ENCODE results near the gene MATCAP1. TPM values are rescaled to one million over a fixed set of nuclear protein-coding genes. Genes with fewer than 3 reads are reported as not detected.

Gene MATCAP1
- total RNA-seq, 1 experiment from 2014 or later = 33.9 TPM

- CTCF ChIA-PET = no interaction called here
- POLR2A ChIA-PET (ENCODE audit: low non-redundant PET) = no interaction called here
- DNase-seq (ENCODE audit: low spot score) = no peak
These were observed 55.3 kb downstream of the MATCAP1 start for GRCh38 chr16:67128417-67128816.

More at GRCh38 chr16:67128417-67128816, 55.3 kb downstream of the MATCAP1 start:
- BruUV-seq (replicated peaks) = no TSS peak
- Histone ChIP-seq H3K4me1 (ENCODE audit: insufficient read depth, low read length, poor library complexity, severe bottlenecking) (no peaks in the 10 kb centered on the region), H3K4me3 (ENCODE audit: low read depth, low read length, poor library complexity, severe bottlenecking) (no peak overlapping the region), H3K27me3 (replicated peaks; ENCODE audit: insufficient read depth, low read depth, low read length, poor library complexity) (no peaks in the 10 kb centered on the region), H3K9me3 (ENCODE audit: low read depth, low read length, poor library complexity, severe bottlenecking) (no peaks in the 10 kb centered on the region), H3K36me3 (ENCODE audit: insufficient read depth, low read length, poor library complexity, severe bottlenecking) (peaks cover 29% of the 10 kb centered on the region), H3K27ac (ENCODE audit: low read depth, low read length, poor library complexity, severe bottlenecking) (no peak overlapping the region)
- intact Hi-C loops (cut with micrococcal nuclease; ENCODE audit: unreplicated experiment) = no loop called here
- no peak for TF ChIP-seq EZH2 (IDR thresholded peaks at IDR 0.05; ENCODE audit: borderline replicate concordance, low read depth, low read length, poor library complexity, severe bottlenecking)
- TF ChIP-seq CTCF (conservative IDR thresholded peaks at IDR 0.05; ENCODE audit: low read depth, low read length) = no peak

Small RNA genes lying within 50 kb of the gene (microRNA-seq; reads per million reads assigned to microRNA genes)
- gene MIR328 = 85.8 reads per million, percentile 62 among the genes with 10 or more reads in this experiment

Other genes with a start within 250 kb of the MATCAP1 start
- gene CIAO2B, start 249.6 kb downstream of the MATCAP1 start, total RNA-seq (2021) = 97.4 and 108 TPM in 2 replicates
- 37.6 and 39.8 TPM in 2 replicates for gene CES2, start 248.4 kb downstream of the MATCAP1 start, total RNA-seq (2021)
- 3.0 and 3.9 TPM in 2 replicates for gene CES3, start 222.7 kb downstream of the MATCAP1 start, total RNA-seq (2021)
- 0.15 TPM in 1 of 2 replicates, not detected in the other for gene CES4A, start 195.4 kb downstream of the MATCAP1 start, total RNA-seq (2021)
- gene CBFB, start 154.8 kb downstream of the MATCAP1 start, total RNA-seq (2021) = 173 and 185 TPM in 2 replicates
- 23.2 and 23.5 TPM in 2 replicates for gene PHAF1, start 74.0 kb downstream of the MATCAP1 start, total RNA-seq (2021)
- gene B3GNT9, start 33.0 kb downstream of the MATCAP1 start, total RNA-seq (2021) = 11.5 and 13.8 TPM in 2 replicates
- 7.7 and 10.8 TPM in 2 replicates for gene TRADD, start 24.1 kb downstream of the MATCAP1 start, total RNA-seq (2021)
- gene FBXL8, start 24.0 kb downstream of the MATCAP1 start, total RNA-seq (2021) = 8.3 and 13.8 TPM in 2 replicates
- 13.9 and 20.2 TPM in 2 replicates for gene HSF4, start 19.2 kb downstream of the MATCAP1 start, total RNA-seq (2021)
- gene NOL3, start 13.4 kb downstream of the MATCAP1 start, total RNA-seq (2021) = 15.3 and 16.4 TPM in 2 replicates
- 0.32 and 0.42 TPM in 2 replicates for gene EXOC3L1, start 6.2 kb upstream of the MATCAP1 start, total RNA-seq (2021)
- 77.4 and 96.0 TPM in 2 replicates for gene E2F4, start 8.2 kb upstream of the MATCAP1 start, total RNA-seq (2021)
- 3.3 and 4.7 TPM in 2 replicates for gene ELMO3, start 15.2 kb upstream of the MATCAP1 start, total RNA-seq (2021)
- gene TMEM208, start 43.2 kb upstream of the MATCAP1 start, total RNA-seq (2021) = 30.4 and 38.2 TPM in 2 replicates
- gene FHOD1, start 63.5 kb upstream of the MATCAP1 start, total RNA-seq (2021) = 94.9 and 96.4 TPM in 2 replicates
- 2.4 and 3.6 TPM in 2 replicates for gene SLC9A5, start 65.0 kb upstream of the MATCAP1 start, total RNA-seq (2021)
- 5.8 and 8.9 TPM in 2 replicates for gene PLEKHG4, start 95.6 kb upstream of the MATCAP1 start, total RNA-seq (2021)
- 0.32 TPM in 1 of 2 replicates, not detected in the other for gene KCTD19, start 142.8 kb upstream of the MATCAP1 start, total RNA-seq (2021)
- not detected in 2 replicates for gene LRRC36, start 142.9 kb upstream of the MATCAP1 start, total RNA-seq (2021)
- gene TPPP3, start 209.5 kb upstream of the MATCAP1 start, total RNA-seq (2021) = 0.28 and 0.31 TPM in 2 replicates
- gene ZDHHC1, start 232.5 kb upstream of the MATCAP1 start, total RNA-seq (2021) = 5.3 and 6.8 TPM in 2 replicates
- gene HSD11B2, start 247.2 kb upstream of the MATCAP1 start, total RNA-seq (2021) = 1.6 and 2.3 TPM in 2 replicates